ENCODE data around the gene CD63. TPM values are rescaled to one million over a fixed set of nuclear protein-coding genes. Genes with fewer than 3 reads are reported as not detected.

The CD63 gene
- total RNA-seq, 2 donors from 2014 or later = 341 to 511 TPM

DNA sequence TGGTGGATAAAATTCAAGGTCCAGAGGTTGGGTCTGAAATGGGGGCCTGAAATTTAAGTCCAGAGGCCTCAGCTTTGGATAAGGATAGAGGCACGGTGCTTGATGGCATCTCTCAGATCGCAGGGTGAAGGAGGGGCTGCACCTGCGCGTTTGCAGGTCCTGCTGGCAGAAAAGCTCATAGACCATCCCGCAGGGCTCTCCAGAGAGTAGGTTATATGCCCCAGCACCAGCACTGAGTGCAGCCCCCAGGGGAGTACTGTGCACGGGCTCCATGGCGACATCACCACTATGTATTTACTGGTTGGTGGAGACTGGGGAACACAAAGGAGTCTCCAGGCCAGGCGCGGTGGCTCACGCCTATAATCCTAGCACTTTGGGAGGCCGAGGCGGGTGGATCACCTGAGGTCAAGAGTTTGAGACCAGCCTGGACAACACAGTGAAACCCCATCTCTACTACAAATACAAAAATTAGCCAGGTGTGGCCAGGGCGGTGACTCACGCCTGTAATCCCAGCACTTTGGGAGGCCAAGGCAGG is 4.3 kb upstream of the CD63 start:
- intact Hi-C loops (cut with DNase I) = no loop called here
- no peak overlapping the region for H3K27ac ChIP-seq
- no peaks in the 10 kb centered on the region for H3K36me3 ChIP-seq (replicated peaks in 1 of 2; ENCODE audit: insufficient read depth in 1 of 2, low read depth in 2 of 2)
- no peaks in the 10 kb centered on the region for H3K27me3 ChIP-seq
- ATAC-seq (no peak), DNase-seq (no peak)
- H3K9me3 ChIP-seq = no peaks in the 10 kb centered on the region
- peaks cover 25% of the 10 kb centered on the region for H3K4me1 ChIP-seq
- 81 to 94% methylated on average over 7 to 14 of the region's 14 CpGs for WGBS, 2 donors
- H3K4me3 ChIP-seq = no peak overlapping the region
- TF ChIP-seq CTCF (IDR thresholded peaks at IDR 0.05) (no peak), POLR2A (IDR thresholded peaks at IDR 0.05) (no peak)

DNA sequence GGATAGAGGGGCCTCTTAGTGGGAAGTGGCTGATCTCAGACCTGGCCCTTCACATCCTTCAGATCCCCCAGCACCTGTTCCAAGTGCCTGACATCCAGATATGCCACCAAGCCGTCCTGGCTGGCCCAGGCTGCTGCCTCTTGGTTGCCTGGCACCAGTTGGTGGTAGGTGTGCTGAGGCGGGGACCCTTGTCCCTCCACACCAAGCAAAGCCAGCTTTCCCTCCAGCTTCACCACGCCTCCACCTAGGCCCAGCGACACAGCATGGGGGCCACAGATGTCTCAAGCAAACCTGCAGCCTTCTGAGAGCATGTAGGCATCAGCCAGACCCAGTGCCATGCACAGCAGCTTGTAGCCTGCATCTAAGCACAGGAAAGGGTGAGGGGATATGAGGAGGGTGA is 3.5 kb upstream of the CD63 start:
- 60 to 89% methylated on average over 3 to 4 of the region's 4 CpGs for WGBS, 2 donors
- TF ChIP-seq POLR2A (IDR thresholded peaks at IDR 0.05) = no peak
- H3K9me3 ChIP-seq = no peaks in the 10 kb centered on the region
- H3K4me1 ChIP-seq = peaks cover 23% of the 10 kb centered on the region
- H3K36me3 ChIP-seq (replicated peaks in 1 of 2; ENCODE audit: insufficient read depth in 1 of 2, low read depth in 2 of 2) = no peaks in the 10 kb centered on the region
- ATAC-seq = no peak
- H3K4me3 ChIP-seq = no peak overlapping the region
- no peaks in the 10 kb centered on the region for H3K27me3 ChIP-seq
- no peak overlapping the region for H3K27ac ChIP-seq
- DNase-seq = peak in 1 of 4 donors; percentile 9
- intact Hi-C loops (cut with DNase I) = no loop called here

DNA sequence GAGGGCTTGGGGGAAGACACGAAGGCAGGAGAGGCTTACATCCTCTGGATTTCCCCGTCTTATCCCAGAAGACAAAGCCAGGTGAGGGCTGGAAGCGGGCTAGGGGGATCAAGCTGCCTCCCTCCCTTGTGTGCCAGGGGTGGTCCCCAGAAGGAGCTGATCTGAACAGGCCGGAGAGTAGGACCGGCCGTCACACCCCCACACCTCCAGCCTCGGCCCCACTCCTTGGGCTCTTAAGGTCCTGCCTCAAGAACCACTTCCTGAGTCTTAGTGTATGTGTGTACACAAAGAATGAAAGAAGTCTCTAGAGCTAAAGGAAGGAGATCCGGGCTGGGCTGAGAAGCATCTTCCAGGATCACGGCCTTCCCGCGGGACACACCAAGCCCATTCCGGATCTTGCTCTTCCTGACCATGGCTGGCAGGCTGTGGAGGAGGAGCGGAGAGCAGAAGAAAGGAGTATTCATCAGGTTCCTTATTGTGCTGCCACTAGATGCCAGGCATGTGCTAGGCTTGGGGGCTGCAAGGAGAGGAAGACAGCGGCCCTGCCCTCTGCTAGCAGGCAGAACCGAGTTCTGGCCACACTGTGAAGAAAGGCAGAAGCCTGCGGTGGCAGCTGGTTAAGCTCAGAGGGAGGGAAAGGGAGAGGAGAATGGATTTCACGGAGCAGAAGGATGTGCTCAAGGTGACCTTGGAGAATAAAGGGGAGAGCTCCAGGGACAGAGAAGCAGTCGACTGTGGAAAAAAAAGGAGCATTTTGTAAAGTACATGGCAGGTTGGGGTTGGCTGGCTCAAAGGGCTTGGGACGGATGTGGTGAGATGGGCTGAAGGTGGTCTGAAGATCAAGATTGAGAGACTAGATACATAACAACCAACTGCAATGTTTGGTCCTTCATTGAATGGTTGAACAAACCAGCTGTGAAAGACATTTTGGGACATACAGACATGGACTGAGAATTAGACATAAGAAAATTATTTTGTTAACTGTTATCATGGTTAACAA is 1.3 kb upstream of the CD63 start:
- TF ChIP-seq POLR2A (IDR thresholded peaks at IDR 0.05) (no peak), CTCF (IDR thresholded peaks at IDR 0.05) (peak in 1 of 7 experiments; percentile 7)
- H3K4me3 ChIP-seq = peak overlapping the region in 1 of 2 donors; percentile 77
- 8 to 14% methylated on average over 19 of the region's 19 CpGs for WGBS, 2 donors
- peaks cover 0 to 7% of the 10 kb centered on the region in 2 donors for H3K36me3 ChIP-seq (replicated peaks in 1 of 2; ENCODE audit: insufficient read depth in 1 of 2, low read depth in 2 of 2)
- ATAC-seq (no peak), DNase-seq (peak in 2 of 4 donors; percentile 37 to 55)
- H3K27me3 ChIP-seq = no peaks in the 10 kb centered on the region
- peak overlapping the region; percentile 90 to 96 (median 95) for H3K27ac ChIP-seq
- peaks cover 37% of the 10 kb centered on the region for H3K4me1 ChIP-seq
- intact Hi-C loops (cut with DNase I) = no loop called here
- no peaks in the 10 kb centered on the region for H3K9me3 ChIP-seq

GRCh38 chr12:55728186-55728938 is 447 bp downstream of the CD63 start:
- H3K27me3 ChIP-seq = no peaks in the 10 kb centered on the region
- H3K4me1 ChIP-seq = peaks cover 54% of the 10 kb centered on the region
- H3K36me3 ChIP-seq (replicated peaks in 1 of 2; ENCODE audit: insufficient read depth in 1 of 2, low read depth in 2 of 2) = peaks cover 0 to 7% of the 10 kb centered on the region in 2 donors
- intact Hi-C loops (cut with DNase I) = no loop called here
- peak overlapping the region; percentile 90 to 96 (median 95) for H3K27ac ChIP-seq
- 0% methylated on average over 11 to 59 of the region's 61 CpGs for WGBS, 2 donors
- H3K4me3 ChIP-seq = peak overlapping the region; percentile 31 to 77
- ATAC-seq = peak; percentile 69
- TF ChIP-seq CTCF (IDR thresholded peaks at IDR 0.05) (no peak), POLR2A (IDR thresholded peaks at IDR 0.05) (no peak)
- peak; percentile 84 to 89 (median 86) for DNase-seq
- no peaks in the 10 kb centered on the region for H3K9me3 ChIP-seq

Measured in body of pancreas (tissue), 4 donors.